ENCODE measurements around the gene GNG7.
"Not testable (repeated sequence)": the region's sequence is repeated elsewhere in the genome, so short reads cannot be mapped to it uniquely, and the experiment has no call there.

Gene GNG7

DNA sequence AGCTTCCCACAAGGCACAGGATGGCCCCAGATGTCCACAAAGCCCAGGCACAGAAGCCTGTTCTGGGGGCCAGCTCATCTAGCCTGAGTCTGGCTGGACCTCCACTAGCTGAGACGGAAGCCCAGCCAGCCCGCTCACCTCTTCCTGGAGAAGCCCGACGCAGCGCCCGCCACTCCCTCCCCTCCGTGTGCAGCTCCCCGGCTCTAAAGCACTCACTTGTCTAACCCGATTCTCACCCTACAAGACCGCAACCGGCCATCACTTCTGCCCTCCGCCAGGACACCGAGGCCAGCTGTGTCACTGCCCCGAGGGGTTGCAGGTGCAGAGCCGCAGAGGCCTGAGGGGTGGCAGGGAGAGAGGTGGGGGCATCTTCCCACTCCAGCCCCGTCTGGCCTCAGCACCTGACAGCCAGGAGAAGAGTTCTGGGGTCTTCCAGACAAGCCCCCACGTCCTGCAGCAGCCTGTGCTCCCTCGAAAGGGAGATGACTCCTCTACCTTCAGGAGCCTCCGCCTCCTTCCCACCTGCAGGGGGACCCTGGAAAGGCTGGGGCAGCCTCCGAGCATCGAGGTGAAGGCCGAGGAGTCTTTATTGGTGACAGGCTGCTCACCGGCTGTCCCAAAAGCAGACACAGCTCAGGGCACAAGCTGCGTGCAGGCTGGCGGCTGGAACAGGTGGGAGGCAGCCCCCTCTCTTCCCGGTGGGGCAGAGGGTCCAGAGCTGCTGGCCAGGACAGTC lies 24.6 kb upstream of the GNG7 start:
- no peak for DNase-seq (ENCODE audit: low spot score)

DNA sequence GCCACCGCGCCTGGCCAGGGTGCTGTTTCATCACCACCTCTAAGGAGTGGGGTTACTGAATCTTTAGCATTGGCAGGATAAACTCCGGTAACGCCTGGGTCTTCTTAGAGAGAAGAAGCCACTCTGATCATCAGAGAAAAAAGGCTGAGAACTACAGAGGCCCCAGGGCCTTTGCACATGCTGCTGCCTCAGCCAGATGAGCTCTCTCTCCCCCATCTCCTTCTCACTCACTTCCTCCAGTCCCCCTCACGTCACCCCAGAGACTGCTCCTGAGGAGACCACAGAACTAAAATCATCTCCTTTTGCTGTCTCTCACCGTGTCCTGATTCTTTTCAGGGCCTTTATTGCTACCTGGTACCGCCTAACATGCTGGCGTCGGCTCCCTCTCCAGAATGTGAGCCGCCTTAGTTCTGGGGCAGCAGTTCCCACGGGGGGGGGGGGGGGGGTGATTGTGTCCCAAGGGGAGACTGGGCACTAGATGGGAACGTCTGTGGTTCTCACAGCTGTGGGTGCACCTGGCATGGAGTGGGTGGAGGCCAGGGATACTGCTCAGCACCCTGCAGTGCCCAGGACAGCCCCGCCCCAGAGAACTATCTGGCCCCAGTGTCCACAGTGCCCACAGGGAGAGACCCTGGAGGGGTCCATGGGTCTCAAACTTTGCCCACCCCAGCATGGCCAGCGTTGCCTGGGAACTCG lies 23.8 kb upstream of the GNG7 start:
- no peak for DNase-seq (ENCODE audit: low spot score)

GRCh38 chr19:2724148-2724557 lies 21.7 kb upstream of the GNG7 start:
- DNase-seq (ENCODE audit: low spot score): no peak

DNA sequence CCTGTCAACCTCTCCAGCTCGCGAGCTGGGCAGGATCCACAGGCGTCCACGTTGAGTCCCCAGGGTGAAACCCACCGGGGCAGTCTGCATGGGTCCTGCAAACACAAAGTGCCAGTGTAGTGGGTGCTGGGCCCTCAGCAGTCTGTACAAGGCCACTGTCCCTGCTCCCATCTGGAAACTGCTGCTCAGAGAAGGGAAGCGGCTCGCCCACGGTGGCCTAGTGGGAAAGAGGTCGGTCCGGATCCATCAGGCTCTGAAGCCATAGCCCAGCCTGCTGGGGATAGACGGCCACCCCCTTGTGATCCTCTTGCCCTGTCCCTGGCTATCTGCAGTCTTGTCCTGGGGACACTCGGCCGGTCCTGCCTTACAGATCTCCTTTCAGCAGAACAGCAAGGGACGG lies 21.3 kb upstream of the GNG7 start:
- no peak for DNase-seq (ENCODE audit: low spot score)

- no peak for DNase-seq (ENCODE audit: low spot score)
Observed at GRCh38 chr19:2723345-2723715, 20.8 kb upstream of the GNG7 start.

- no peak for DNase-seq (ENCODE audit: low spot score)
Observed at GRCh38 chr19:2722541-2723344, 20.2 kb upstream of the GNG7 start.

GRCh38 chr19:2721570-2722540 lies 19.4 kb upstream of the GNG7 start:
- DNase-seq (ENCODE audit: low spot score): no peak

- no peak for DNase-seq (ENCODE audit: low spot score)
Observed at GRCh38 chr19:2720777-2721569, 18.5 kb upstream of the GNG7 start, which contains the start of gene DIRAS1. TSS of gene DIRAS1 (minus strand) at chr19:2721372. CDS start at chr19:2717806, 3,566 bp downstream.

GRCh38 chr19:2719920-2720776 lies 17.7 kb upstream of the GNG7 start:
- DNase-seq (ENCODE audit: low spot score): no peak

DNA sequence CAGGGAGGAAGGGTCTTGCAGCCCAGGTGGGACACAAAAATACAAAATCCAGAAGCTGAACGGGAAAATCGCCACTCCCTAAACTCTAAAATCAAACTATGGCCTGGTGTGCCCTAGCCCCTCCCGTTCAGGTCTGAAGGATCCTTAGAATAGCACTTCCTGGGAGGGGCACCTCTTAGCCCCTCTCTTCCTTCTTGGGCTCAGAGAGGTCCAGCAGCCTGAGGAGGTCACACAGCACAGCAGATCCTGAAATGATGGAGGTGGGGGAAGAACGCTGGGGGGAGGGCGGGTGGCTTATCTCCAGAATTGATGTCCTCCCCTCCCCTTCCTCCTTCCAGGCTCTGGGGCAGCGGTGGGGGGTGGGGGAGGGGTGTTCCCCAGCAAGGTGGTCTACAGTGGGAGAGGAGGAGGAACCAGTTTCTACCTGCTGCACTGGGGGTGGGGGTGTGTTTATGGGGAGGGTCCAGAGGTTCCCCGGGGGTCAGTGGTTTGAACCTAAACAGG lies 16.8 kb upstream of the GNG7 start:
- DNase-seq (ENCODE audit: low spot score): no peak

GRCh38 chr19:2717638-2718541 lies 15.4 kb upstream of the GNG7 start:
- no peak for DNase-seq (ENCODE audit: low spot score)

GRCh38 chr19:2716722-2717637 lies 14.5 kb upstream of the GNG7 start:
- no peak for DNase-seq (ENCODE audit: low spot score)

DNA sequence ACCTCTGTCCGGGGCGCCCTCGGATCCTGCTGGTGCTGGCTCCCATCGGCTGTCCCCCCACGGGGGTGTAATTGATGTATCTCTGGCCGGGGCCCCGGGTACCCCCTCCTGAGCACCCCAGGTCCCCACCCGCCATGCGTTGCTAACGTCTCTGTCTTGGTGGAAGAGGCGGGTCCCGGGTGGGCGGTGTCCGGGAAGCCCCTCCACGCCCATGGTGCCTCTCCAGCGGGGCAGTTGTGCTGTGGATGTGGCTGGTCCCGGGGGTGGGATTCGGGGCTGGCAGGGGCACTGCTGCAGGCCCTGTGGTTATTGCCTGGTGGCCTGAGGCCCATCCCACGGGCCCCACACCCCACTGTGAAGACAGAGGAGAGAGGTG lies 13.8 kb upstream of the GNG7 start:
- no peak for DNase-seq (ENCODE audit: low spot score)

- no peak for DNase-seq (ENCODE audit: low spot score)
Observed at GRCh38 chr19:2715470-2716274, 13.2 kb upstream of the GNG7 start.

DNA sequence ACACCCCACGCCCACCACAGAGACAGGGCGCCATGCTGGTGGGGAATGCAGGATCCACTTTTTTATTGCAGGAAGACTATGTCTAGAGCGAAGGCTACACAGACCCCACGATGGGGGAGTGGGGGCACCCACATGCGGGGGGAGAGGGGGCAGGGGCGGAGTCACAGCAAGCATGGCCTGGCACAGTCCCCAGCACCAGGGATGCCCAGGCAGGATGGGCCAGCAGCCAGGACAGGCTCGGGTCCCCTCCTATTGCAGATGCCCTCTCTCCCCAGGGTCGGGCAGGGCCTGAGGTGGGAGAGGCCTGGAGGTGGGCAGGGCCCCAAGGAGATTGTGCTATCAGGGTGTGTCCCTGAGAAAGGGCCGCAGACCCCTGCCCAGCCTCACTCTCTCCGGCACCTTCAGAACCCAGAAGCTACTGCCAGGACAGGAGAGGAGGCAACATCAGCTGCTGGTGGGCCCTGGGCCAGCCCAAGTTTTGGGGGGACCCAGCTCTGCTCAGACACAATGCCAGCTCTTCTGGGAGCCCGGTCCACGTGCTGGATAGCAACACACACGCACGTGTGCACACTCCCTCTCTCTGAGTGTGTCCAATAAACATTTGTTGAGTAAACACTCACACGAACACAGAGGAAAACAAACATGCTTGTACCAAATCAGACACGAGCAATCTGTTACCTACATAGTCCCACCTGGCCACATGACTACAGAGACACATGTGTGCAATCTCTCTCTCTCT lies 12.2 kb upstream of the GNG7 start:
- DNase-seq (ENCODE audit: low spot score): no peak

DNA sequence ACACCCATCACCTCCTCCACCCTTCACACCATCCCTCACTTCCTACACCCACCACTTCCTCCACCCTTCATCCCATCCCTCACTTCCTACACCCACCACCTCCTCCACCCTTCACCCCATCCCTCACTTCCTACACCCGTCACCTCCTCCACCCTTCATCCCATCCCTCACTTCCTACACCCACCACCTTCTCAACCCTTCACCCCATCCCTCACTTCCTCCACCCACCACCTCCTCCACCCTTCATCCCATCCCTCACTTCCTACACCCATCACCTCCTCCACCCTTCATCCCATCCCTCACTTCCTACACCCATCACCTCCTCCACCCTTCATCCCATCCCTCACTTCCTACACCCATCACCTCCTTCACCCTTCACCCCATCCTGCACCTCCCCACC lies 11.6 kb upstream of the GNG7 start:
- not testable (repeated sequence) for DNase-seq (ENCODE audit: low spot score)

Measured in HuH-7.5 (cell line).